HepG2 (cell line): ENCODE data around the gene TRIM7. TPM values are rescaled to one million over a fixed set of nuclear protein-coding genes. Genes with fewer than 3 reads are reported as not detected.

Experiments
- CENPX ChIP-seq: sonication (generic); formaldehyde crosslinking; IDR thresholded peaks from 2 replicates; pipeline ENCODE4 v1.9.0; 2021; ENCODE audit warnings: mild to moderate bottlenecking, missing genetic modification reagents, moderate library complexity
- EHMT2 ChIP-seq: fragments of 200-600 bp; sonication (generic); IDR thresholded peaks from 2 replicates; pipeline ENCODE4 v1.7.0; 2017; ENCODE audit warnings: antibody characterized with exemption, low read depth, low read length, borderline replicate concordance
- GATAD2A ChIP-seq: IDR thresholded peaks from 2 replicates; pipeline ENCODE4 v1.6.1; 2016
- GLMP ChIP-seq: sonication (generic); formaldehyde crosslinking; IDR thresholded peaks from 2 replicates; pipeline ENCODE4 v1.9.0; 2021; ENCODE audit warnings: missing genetic modification reagents, mild to moderate bottlenecking, borderline replicate concordance
- IKZF5 ChIP-seq: IDR thresholded peaks from 2 replicates; pipeline ENCODE4 v1.6.1; 2018; ENCODE audit warnings: missing genetic modification reagents, mild to moderate bottlenecking, missing compliant biosample characterization
- IRF9 ChIP-seq: sonication (generic); formaldehyde crosslinking; IDR thresholded peaks from 2 replicates; pipeline ENCODE4 v1.8.0; 2022; ENCODE audit warnings: missing genetic modification reagents, mild to moderate bottlenecking, borderline replicate concordance
- MAX ChIP-seq: IDR thresholded peaks from 2 replicates; pipeline ENCODE4 v1.6.1; 2012; ENCODE audit warnings: inconsistent platforms
- POGK ChIP-seq: sonication (generic); formaldehyde crosslinking; conservative IDR thresholded peaks from 2 replicates; pipeline ENCODE4 v1.8.0; 2022; ENCODE audit warnings: mild to moderate bottlenecking, moderate library complexity, missing genetic modification reagents
- SMC3 ChIP-seq: IDR thresholded peaks from 2 replicates; pipeline ENCODE4 v1.6.1; 2011; ENCODE audit warnings: low read length, improper control_type of control experiment
- SPEN ChIP-seq: sonication (generic); formaldehyde crosslinking; IDR thresholded peaks from 2 replicates; pipeline ENCODE4 v1.5.1; 2020; ENCODE audit warnings: low read depth, mild to moderate bottlenecking, missing genetic modification reagents
- ZFP36L1 ChIP-seq: sonication (generic); formaldehyde crosslinking; IDR thresholded peaks from 2 replicates; pipeline ENCODE4 v1.8.0; 2022; ENCODE audit warnings: mild to moderate bottlenecking, missing genetic modification reagents, moderate library complexity
- ZNF234 ChIP-seq: sonication (generic); formaldehyde crosslinking; conservative IDR thresholded peaks from 2 replicates; pipeline ENCODE4 v1.5.1; 2020; ENCODE audit warnings: mild to moderate bottlenecking, missing genetic modification reagents
- ZNF24 ChIP-seq: fragments of 450-650 bp; IDR thresholded peaks from 2 replicates; pipeline ENCODE4 v1.6.1; 2017; ENCODE audit warnings: antibody characterized with exemption, mild to moderate bottlenecking
- ZNF646 ChIP-seq: sonication (generic); formaldehyde crosslinking; IDR thresholded peaks from 2 replicates; pipeline ENCODE4 v1.9.0; 2021; ENCODE audit warnings: mild to moderate bottlenecking, missing genetic modification reagents
- ZNF740 ChIP-seq: sonication (generic); formaldehyde crosslinking; IDR thresholded peaks from 2 replicates; pipeline ENCODE4 v1.4.0; 2020; ENCODE audit warnings: missing genetic modification reagents
- polyA plus RNA-seq, 8 experiments: library from polyadenylated mRNA; depleted of rRNA in 3 of 8; stranded (reverse) in 7 of 8; unstranded in 1 of 8; fragments of >200 nt; fragmentation: Illumina TruSeq in 4 of 8; extraction: Trizol in 4 of 8; gene quantifications; 2 replicates each; pipeline versions ENCODE4 v1.2.1 to v1.2.3, GENCODE V29; 2011 to 2016; ENCODE audit warnings: low read depth in 4 of 8, missing spikeins in 1 of 8, mixed read lengths in 1 of 8; ENCODE audit not compliant: insufficient read depth in 1 of 8
- total RNA-seq, 5 experiments: library from RNA; depleted of rRNA; stranded (reverse); fragments of >200 nt; fragmentation: Illumina TruSeq; extraction: Trizol; gene quantifications; 2 replicates each; pipeline ENCODE4 v1.2.3, GENCODE V29; 2016; ENCODE audit warnings: low read depth in 1 of 5

TRIM7 gene
- total and polyA plus RNA-seq, 2 of the 13 experiments (the other 11 are each of a cell fraction or from before 2014, with no cell fraction given) = 0.13 TPM; not detected in 1

GRCh38 chr5:181173420-181174342 lies 31.3 kb downstream of the TRIM7 start (continued):
- TF ChIP-seq GLMP (CRISPR knock-in tag) = no peak
- TF ChIP-seq ZNF24 = peak; percentile 89
- 0 out of 2 replicates have a peak, but pooled peaks have one; percentile 6 for TF ChIP-seq POGK (CRISPR knock-in tag)
- peak; percentile 43; the same call in 1 of the 2 replicates for TF ChIP-seq GATAD2A (CRISPR knock-in tag)
- TF ChIP-seq ZFP36L1 (CRISPR knock-in tag) = no peak
- TF ChIP-seq IRF9 (CRISPR knock-in tag) = 0 out of 2 replicates have a peak, but pooled peaks have one; percentile 40
- no peak for TF ChIP-seq MAX
- TF ChIP-seq EHMT2 = no peak
- TF ChIP-seq ZNF740 (CRISPR knock-in tag) = 0 out of 2 replicates have a peak, but pooled peaks have one; percentile 24
- peak; percentile 28; the same call in 1 of the 2 replicates for TF ChIP-seq ZNF646 (CRISPR knock-in tag)
- TF ChIP-seq SMC3 = no peak
- TF ChIP-seq CENPX (CRISPR knock-in tag) = no peak
- peak; percentile 53; the same call in 1 of the 2 replicates for TF ChIP-seq IKZF5 (CRISPR knock-in tag)
- TF ChIP-seq SPEN (CRISPR knock-in tag) = 0 out of 2 replicates have a peak, but pooled peaks have one; percentile 21
- no peak for TF ChIP-seq ZNF234 (CRISPR knock-in tag)
